B cell (primary cell): ENCODE data around the gene FRMD4A. TPM values are rescaled to one million over a fixed set of nuclear protein-coding genes. Genes with fewer than 3 reads are reported as not detected.

Experiments used
- ATAC-seq: fragments of 200-7000 bp; cut with Tn5 transposase; one replicate; pipeline ENCODE4 v1.10.0; 2021; ENCODE audit warnings: low read depth, mild to moderate bottlenecking, moderate number of reproducible peaks, moderate library complexity
- CTCF ChIA-PET: fragments of 350-600 bp; sonication (Branson Sonifier 250); formaldehyde crosslinking; loops from one replicate; lab custom pipeline; 2021; ENCODE audit warnings: antibody characterized with exemption, inconsistent platforms; lab: Charles Lee
- POLR2A ChIA-PET: fragments of 350-600 bp; sonication (Branson Sonifier 250); formaldehyde crosslinking; loops from one replicate; lab custom pipeline; 2021; ENCODE audit warnings: antibody characterized with exemption; lab: Charles Lee
- DNase-seq: peaks from one replicate; pipeline ENCODE4 v3.0.0; 2013
- H2AFZ ChIP-seq: 2 replicates; pipeline ENCODE4 v1.6.1; 2012; ENCODE audit warnings: mild to moderate bottlenecking, low read depth, low read length; ENCODE audit not compliant: insufficient read depth, poor library complexity, severe bottlenecking
- H3K27ac ChIP-seq, 2 donors: 1 replicate in 1 of 2; 2 replicates in 1 of 2; pipeline ENCODE4 v1.5.1; 2012 to 2013; ENCODE audit warnings: low read length in 2 of 2, mild to moderate bottlenecking in 2 of 2, moderate library complexity in 1 of 2
- H3K27me3 ChIP-seq, 4 experiments: fragments of 200-600 bp in 1 of 4; sonication (generic) in 1 of 4; replicated peaks in 1 of 4; 1 replicate in 2 of 4; 2 replicates in 2 of 4; pipeline versions ENCODE4 v1.6.1 to v1.7.0; 2013 to 2016; ENCODE audit warnings: low read length in 3 of 4, mild to moderate bottlenecking in 2 of 4, mixed read lengths in 1 of 4, moderate library complexity in 1 of 4; ENCODE audit not compliant: insufficient read depth in 4 of 4, control insufficient read depth in 3 of 4; ENCODE audit errors: control extremely low read depth in 1 of 4
- H3K36me3 ChIP-seq, 2 experiments: replicated peaks in 1 of 2; 1 replicate in 1 of 2; 2 replicates in 1 of 2; pipeline versions ENCODE4 v1.6.1 to v1.7.1; 2013; ENCODE audit warnings: low read length in 1 of 2; ENCODE audit not compliant: insufficient read depth in 2 of 2, control insufficient read depth in 1 of 2; ENCODE audit errors: control extremely low read depth in 1 of 2, extremely low read depth in 1 of 2
- H3K4me1 ChIP-seq, 2 donors: fragments of 200-600 bp in 1 of 2; sonication (generic) in 1 of 2; 1 replicate in 1 of 2; 2 replicates in 1 of 2; pipeline versions ENCODE4 v1.5.1 to v1.6.1; 2013 to 2017; ENCODE audit warnings: low read length in 2 of 2; ENCODE audit not compliant: control insufficient read depth in 2 of 2, insufficient read depth in 2 of 2
- H3K4me2 ChIP-seq: replicated peaks from 2 replicates; pipeline ENCODE3; 2012; ENCODE audit warnings: mild to moderate bottlenecking, low read depth, low read length; ENCODE audit not compliant: poor library complexity, severe bottlenecking
- H3K4me3 ChIP-seq, 5 experiments: fragments of 200-600 bp in 1 of 5; sonication (generic) in 1 of 5; 1 replicate in 3 of 5; 2 replicates in 2 of 5; pipeline versions ENCODE4 v1.5.1 to v1.7.0; 2011 to 2016; ENCODE audit warnings: low read length in 4 of 5, mild to moderate bottlenecking in 4 of 5, low read depth in 2 of 5, control low read depth in 1 of 5, moderate library complexity in 1 of 5; ENCODE audit not compliant: insufficient read depth in 1 of 5; ENCODE audit errors: control extremely low read depth in 1 of 5, extremely low read depth in 1 of 5
- H3K79me2 ChIP-seq: fragments of 200-600 bp; sonication (generic); one replicate; pipeline ENCODE4 v1.6.0; 2016; ENCODE audit warnings: low read length; ENCODE audit not compliant: control insufficient read depth, insufficient read depth
- H3K9ac ChIP-seq: fragments of 200-600 bp; sonication (generic); 2 replicates; pipeline ENCODE4 v1.6.1; 2017; ENCODE audit warnings: mild to moderate bottlenecking, low read length, moderate library complexity
- H3K9me3 ChIP-seq, 3 donors: one replicate each; pipeline versions ENCODE4 v1.6.1 to v1.7.1; 2013; ENCODE audit warnings: low read length in 2 of 3; ENCODE audit not compliant: control insufficient read depth in 2 of 3, insufficient read depth in 1 of 3; ENCODE audit errors: control extremely low read depth in 1 of 3
- H4K20me1 ChIP-seq: 2 replicates; pipeline ENCODE4 v1.6.0; 2012; ENCODE audit warnings: mild to moderate bottlenecking, low read length; ENCODE audit not compliant: insufficient read depth, control insufficient read depth, poor library complexity, severe bottlenecking
- H3K27ac Mint-ChIP-seq: one replicate; pipeline ENCODE4 v1.8.0; 2021; ENCODE audit warnings: mixed read lengths
- H3K27me3 Mint-ChIP-seq: one replicate; pipeline ENCODE4 v1.8.0; 2021; ENCODE audit warnings: mixed read lengths
- H3K4me1 Mint-ChIP-seq: one replicate; pipeline ENCODE4 v1.8.0; 2021; ENCODE audit warnings: mixed read lengths
- H3K4me3 Mint-ChIP-seq: one replicate; pipeline ENCODE4 v1.8.0; 2021; ENCODE audit warnings: mixed read lengths
- H3K9me3 Mint-ChIP-seq: one replicate; pipeline ENCODE4 v1.8.0; 2022; ENCODE audit warnings: mixed read lengths; ENCODE audit not compliant: insufficient read depth
- EZH2 ChIP-seq: IDR thresholded peaks from 2 replicates; pipeline ENCODE4 v1.6.1; 2012; ENCODE audit warnings: borderline replicate concordance, low read depth, mild to moderate bottlenecking, moderate library complexity, low read length; ENCODE audit not compliant: insufficient read depth, poor library complexity, severe bottlenecking
- WGBS: methylation state at CpG from one replicate; pipeline ENCODE4 v1.1.5; 2013; ENCODE audit warnings: missing lambda C conversion rate; ENCODE audit not compliant: insufficient coverage; 5-methylcytosine and 5-hydroxymethylcytosine counted together
- intact Hi-C: fragments of 100-400 bp; cut with micrococcal nuclease; formaldehyde crosslinking; loops from one replicate; pipeline ENCODE4 v1.10.0; 2022
- polyA plus RNA-seq: library from polyadenylated mRNA; depleted of rRNA; stranded (reverse); fragments of >200 nt; gene quantifications from 2 replicates; pipeline ENCODE4 v1.2.3, GENCODE V29; 2012
- total RNA-seq, 2 donors: library from RNA; stranded (reverse); fragments of 120-200 nt in 1 of 2; gene quantifications; 1 replicate in 1 of 2; 2 replicates in 1 of 2; pipeline versions ENCODE4 v1.2.3 to v1.2.4, GENCODE V29; 2013 to 2022
- TF ChIP-seq, protein P1 (sequence below): fragments of 200-600 bp; IDR thresholded peaks from one replicate; pipeline ENCODE4 v1.8.0; 2022; ENCODE audit warnings: antibody characterized with exemption, mild to moderate bottlenecking

The FRMD4A gene
- total and polyA plus RNA-seq, 2 donors (not counting 1 experiment from before 2014, with no cell fraction given): 0.76 to 3.4 TPM

DNA sequence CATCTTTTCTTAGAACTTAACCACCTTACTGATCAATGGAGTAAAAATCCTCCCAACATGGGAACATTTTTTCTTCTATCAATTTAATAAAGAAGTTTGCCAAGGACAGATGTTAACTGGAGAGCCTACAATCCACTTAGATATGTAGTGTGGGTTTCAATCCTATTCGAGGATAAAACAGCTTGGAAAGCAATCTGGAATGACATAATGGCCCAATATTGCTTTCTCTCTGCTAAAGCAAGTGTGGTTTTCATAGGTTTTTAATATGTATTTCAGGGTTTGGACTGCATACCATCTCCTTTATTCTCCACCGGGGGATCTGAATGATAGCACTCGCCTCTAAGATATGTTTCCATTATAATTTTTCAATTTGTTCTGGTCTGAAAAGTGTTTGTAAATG is 594.2 kb downstream of the FRMD4A start:
- Mint-ChIP-seq H3K4me1 (no peaks in the 10 kb centered on the region), H3K27me3 (no peaks in the 10 kb centered on the region), H3K9me3 (no peaks in the 10 kb centered on the region), H3K27ac (no peak overlapping the region), H3K4me3 (no peak overlapping the region)
- Histone ChIP-seq H3K27me3 (no peaks in the 10 kb centered on the region), H3K9me3 (no peaks in the 10 kb centered on the region), H2AFZ (no peak overlapping the region), H3K27ac (no peak overlapping the region), H3K4me1 (no peaks in the 10 kb centered on the region), H3K9ac (no peak overlapping the region), H3K4me2 (no peak overlapping the region), H3K4me3 (no peak overlapping the region), H3K79me2 (no peaks in the 10 kb centered on the region), H3K36me3 (no peaks in the 10 kb centered on the region), H4K20me1 (no peaks in the 10 kb centered on the region)
- intact Hi-C loops: no loop called here
- ATAC-seq (no peak), DNase-seq (no peak)
- POLR2A ChIA-PET: no interaction called here
- CTCF ChIA-PET: no interaction called here
- no CpG with 5 or more reads among the region's 3 CpGs for WGBS
- TF ChIP-seq, protein P1, sequence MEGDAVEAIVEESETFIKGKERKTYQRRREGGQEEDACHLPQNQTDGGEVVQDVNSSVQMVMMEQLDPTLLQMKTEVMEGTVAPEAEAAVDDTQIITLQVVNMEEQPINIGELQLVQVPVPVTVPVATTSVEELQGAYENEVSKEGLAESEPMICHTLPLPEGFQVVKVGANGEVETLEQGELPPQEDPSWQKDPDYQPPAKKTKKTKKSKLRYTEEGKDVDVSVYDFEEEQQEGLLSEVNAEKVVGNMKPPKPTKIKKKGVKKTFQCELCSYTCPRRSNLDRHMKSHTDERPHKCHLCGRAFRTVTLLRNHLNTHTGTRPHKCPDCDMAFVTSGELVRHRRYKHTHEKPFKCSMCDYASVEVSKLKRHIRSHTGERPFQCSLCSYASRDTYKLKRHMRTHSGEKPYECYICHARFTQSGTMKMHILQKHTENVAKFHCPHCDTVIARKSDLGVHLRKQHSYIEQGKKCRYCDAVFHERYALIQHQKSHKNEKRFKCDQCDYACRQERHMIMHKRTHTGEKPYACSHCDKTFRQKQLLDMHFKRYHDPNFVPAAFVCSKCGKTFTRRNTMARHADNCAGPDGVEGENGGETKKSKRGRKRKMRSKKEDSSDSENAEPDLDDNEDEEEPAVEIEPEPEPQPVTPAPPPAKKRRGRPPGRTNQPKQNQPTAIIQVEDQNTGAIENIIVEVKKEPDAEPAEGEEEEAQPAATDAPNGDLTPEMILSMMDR: no peak
- no peak for TF ChIP-seq EZH2

DNA sequence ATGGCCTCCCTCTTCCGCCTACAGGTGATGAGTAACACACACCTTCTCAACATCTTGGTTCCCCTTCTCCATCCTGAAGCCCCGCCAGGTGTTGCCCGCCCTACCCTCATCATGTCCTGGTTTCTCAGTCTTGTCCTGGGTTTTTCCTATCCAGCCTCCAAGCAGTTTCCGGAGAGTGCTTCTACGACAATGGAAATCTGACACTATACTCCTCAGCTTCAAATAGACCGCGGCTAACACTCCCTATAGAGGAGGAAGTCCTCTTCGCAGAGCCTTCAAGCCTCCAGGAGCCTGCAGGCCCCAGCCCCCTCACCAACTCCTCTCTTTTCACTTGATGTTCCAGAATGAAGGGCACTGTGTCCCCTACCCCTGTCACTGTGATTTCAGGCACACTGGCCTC is 596.6 kb downstream of the FRMD4A start:
- no peak overlapping the region for H3K4me3 ChIP-seq
- H3K4me2 ChIP-seq: no peak overlapping the region
- H3K79me2 ChIP-seq: no peaks in the 10 kb centered on the region
- no peak overlapping the region for H3K27ac Mint-ChIP-seq
- H3K27me3 Mint-ChIP-seq: no peaks in the 10 kb centered on the region
- no peak overlapping the region for H2AFZ ChIP-seq
- DNase-seq (no peak), ATAC-seq (no peak)
- 97% methylated on average over 8 of the region's 8 CpGs for WGBS
- no peaks in the 10 kb centered on the region for H4K20me1 ChIP-seq
- H3K4me1 ChIP-seq: no peaks in the 10 kb centered on the region
- POLR2A ChIA-PET: no interaction called here
- CTCF ChIA-PET: no interaction called here
- no peaks in the 10 kb centered on the region for H3K27me3 ChIP-seq
- no peaks in the 10 kb centered on the region for H3K36me3 ChIP-seq
- no peak overlapping the region for H3K4me3 Mint-ChIP-seq
- H3K4me1 Mint-ChIP-seq: no peaks in the 10 kb centered on the region
- intact Hi-C loops: no loop called here
- H3K27ac ChIP-seq: no peak overlapping the region
- TF ChIP-seq EZH2: no peak
- TF ChIP-seq, protein P1: no peak
- no peaks in the 10 kb centered on the region for H3K9me3 Mint-ChIP-seq
- H3K9ac ChIP-seq: no peak overlapping the region
- H3K9me3 ChIP-seq: no peaks in the 10 kb centered on the region
